Activated naive CD4-positive, alpha-beta T cell treated with Interleukin-2 at 50 U/mL for 16 hours (primary cell): Measurements from ENCODE around the gene NVL.
"Not testable (repeated sequence)": the region's sequence is repeated elsewhere in the genome, so short reads cannot be mapped to it uniquely, and the experiment has no call there.

Source experiments
- DNase-seq: peaks from one replicate; pipeline ENCODE4 v3.0.0-alpha.2; 2020

Gene NVL

DNA sequence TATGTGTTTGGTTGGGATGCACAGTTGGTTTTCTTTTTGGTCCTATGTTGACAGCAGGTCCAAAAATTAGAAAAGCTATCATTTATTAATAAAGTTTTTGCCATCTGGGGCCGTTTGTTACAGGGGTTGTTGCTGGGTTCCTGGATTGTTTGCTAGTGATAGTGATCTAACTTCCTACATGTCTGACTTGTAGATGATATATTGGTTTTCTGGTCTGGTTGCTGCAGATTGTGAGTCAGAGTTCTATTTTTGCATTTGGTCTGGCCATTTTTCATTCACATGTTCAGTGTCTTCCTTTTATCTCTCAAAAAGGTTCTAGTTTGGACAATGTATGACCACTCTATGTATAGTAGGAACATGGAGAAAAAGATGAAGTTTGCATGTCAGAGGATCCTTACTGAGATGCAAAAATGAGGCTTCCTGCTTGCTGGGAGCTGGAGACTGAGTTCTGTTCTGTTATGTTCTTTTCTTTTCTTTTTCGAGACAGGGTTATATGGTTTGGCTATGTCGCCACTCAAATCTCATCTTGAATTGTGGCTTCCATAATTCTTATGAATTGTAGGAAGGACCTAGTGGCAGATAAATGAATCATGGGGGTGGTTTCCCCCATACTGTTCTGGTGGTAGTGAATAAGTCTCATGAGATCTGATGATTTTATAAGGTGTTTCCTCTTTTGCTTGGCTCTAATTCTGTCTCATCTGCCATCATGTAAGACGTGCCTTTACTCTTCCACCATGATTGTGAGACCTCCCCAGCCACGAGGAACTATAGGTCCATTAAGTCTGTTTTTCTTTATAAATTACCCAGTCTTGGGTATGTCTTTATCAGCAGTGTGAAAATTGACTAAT, 4.2 kb upstream of the NVL start:
- DNase-seq: no peak

DNA sequence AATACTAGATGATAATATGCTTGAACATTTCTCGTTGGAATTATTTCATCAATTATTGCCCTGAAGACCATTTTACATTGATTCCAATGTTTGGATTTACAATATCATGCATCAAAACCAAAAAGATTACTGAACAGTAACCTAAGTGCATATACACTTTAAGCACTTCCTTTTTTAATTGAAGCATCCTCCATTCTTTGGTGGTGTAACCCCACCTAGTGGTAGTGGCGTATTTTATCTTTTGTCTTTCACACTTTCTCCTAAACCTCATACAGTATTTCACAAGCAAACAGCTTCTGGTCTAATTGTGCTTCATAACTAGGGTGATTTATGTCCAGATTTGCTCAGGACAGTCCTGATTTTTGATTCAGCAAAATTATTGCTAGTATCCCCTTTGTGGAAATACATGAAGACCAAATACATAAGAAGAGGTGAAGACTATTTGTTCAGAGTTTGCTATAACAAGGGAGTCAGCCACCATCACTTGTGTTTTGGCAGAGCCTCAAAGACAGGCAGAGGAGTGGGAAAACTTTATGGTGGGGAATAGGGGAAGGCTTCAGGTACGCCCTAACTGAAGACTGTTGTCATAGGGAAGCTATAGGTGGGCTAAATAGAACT, 3.4 kb upstream of the NVL start:
- DNase-seq: no peak

DNA sequence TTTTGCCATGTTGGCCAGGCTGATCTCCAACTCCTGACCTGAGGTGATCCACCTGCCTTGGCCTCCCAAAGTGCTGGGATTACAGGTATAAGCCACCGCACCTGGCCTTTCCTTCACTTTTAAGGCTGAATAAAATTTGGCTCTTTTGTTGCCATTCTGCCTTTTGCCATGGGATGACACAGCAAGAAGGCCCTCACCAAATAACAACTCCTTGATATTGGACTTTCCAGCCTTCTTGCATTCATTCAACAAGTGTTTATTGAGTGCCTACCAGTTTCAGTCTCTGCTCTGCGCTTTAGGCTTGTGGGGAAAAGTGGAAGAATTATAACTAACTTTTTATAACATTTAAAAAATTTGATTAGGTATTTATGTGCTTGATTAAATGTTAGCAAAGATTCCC, 1.9 kb upstream of the NVL start:
- no peak for DNase-seq

DNA sequence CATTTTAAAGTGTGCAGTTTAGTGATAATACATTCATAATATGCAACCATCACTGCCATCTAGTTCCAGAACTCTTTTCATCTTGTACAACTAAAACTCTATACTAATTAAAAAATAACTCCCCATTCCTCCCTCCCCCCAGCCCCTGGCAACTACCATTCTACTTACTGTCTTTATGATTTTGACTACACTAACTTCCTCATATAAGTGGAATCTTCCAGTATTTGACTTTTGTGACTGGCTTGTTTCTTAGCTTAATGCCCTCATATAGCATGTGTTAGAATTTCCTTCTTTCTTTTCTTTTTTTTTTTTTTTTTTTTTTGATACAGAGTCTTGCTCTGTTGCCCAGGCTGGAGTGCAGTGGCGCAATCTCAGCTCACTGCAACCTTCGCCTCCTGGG, 1.4 kb upstream of the NVL start:
- DNase-seq: no peak

DNA sequence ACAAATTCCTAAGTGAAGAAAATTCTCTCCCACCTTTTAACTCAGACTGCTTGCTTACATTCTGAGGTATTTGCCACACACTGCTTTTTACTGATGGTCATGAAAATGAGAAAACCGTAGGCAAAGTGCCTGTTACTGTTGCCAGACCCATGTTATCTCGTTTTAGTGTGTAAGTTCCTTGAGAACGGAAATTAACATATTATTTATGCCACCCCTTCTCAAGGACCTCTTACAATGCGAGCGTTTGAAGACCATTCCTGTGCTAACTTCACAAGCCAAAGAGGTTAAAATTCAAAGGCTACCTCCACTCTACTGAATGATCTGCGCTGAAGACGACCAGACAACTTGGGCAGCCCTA, 509 bp downstream of the NVL start:
- DNase-seq: no peak

DNA sequence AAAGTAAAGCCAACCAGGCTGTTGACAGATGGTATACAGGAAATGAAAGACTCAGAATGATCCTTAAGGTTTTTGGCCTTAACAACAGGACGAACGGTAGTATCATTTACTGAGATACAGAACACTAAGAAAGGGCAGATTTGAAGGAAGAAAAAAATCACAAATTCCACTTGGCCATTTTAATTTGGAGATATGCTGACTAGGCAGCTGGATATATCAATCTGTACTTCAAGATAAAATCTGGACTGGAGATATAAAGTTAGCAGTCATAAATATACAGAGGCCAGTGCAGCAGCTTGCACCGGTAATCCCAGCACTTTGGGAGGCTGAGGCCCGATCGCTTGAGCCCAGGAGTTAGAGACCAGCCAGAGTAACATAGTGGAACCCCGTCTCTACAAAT, 1.3 kb downstream of the NVL start:
- no peak for DNase-seq

DNA sequence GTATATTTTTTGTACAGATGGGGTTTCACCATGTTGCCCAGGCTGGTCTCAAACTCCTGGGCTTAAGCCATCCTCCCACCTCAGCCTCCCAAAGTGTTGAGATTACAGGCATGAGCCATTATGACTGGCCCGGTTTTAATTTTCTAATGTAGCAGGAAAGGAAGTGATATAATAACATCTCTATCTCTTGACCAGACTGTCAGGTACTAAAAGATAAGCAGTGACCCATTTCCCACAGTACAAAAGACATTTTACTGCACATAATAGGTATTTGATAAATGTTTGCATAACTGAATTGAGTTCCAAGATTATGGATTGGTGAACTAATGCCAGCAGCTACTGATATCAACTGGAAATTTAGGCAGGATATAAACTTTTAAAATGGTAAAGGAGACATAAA, 4.0 kb downstream of the NVL start:
- no peak for DNase-seq

DNA sequence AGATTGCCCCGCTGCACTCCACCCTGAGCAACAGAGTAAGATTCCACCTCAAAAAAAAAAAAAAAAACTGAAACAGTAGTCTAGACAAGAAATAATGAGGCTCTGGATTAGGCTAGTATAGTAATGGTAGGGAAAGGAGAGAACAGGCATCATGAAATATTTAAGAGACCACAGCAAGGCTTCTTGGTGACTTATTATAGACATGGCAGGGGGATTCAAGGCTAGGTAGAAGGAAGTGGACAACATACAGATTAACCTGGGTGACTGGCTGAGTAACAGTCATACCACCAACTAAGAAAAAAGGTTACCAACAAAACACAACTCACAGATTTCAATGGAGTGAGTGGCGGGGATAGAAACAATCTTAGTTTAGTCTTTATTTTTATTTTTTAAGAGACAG, 8.3 kb downstream of the NVL start:
- no peak for DNase-seq

DNA sequence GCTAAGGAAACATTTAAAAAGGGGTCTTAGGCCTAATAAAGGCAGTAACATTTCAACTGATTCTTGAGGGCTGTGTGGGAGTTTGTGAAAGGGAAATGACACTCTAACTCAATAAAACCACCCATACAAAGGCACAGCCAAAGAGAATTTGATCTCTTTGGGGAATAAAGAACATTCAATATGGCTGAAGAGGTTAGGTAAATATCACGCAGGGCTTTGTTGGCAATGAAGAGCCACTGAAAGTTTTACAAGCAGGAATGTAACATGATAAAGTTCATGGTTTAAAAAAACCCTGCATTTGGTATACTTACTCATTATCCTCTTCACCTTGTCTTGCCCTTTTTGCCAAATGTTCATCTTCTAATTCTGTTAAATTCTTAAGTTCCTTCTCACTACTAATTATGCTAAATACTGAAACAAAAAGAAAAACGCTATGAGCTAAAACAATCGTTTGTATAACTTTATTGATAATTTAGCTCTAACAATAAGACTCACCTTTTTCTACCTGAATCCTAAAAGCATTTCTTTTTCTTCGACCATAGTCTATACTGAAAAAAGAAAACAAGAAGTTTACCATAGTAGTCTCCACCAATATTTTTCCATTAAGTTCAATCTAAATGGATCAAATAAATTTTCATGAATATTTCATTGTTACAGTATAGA, 12.5 kb downstream of the NVL start:
- DNase-seq: no peak

DNA sequence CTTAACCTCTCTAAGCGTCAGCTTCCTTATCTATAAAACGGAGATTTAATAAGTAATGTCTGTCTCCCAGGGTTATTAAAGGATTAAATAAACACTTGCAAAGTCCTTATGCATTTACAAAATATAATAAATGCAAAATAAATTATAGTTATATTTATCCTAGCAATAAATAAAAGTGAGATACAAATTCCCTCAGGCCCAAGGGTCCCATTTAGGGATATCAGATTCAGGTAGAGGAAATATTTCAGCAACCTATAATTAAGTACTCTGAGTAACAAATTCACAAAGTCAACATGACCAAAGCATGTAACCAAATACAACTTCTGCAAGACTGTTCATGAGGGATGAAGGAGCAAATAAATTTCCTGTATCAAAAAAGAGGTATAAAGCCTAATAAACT, 17.9 kb downstream of the NVL start:
- DNase-seq: no peak

DNA sequence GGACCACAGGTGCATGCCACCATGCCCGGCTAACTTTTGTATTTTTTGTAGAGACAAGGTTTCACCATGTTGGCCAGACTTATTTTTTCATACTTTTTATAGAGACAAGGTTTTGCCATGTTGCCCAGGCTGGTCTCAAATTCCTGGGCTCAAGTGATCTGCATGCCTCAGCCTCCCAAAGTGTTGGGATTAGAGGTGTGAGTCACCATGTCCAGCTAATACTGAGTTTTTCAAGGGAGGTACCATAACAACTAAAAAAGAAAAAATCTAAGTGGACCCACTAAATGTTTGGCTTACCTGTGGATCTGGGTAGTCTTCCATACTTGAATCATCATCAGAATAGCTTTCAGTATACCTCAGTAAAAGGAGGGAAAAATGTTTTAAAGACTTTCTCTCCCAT, 18.5 kb downstream of the NVL start:
- not testable (repeated sequence) for DNase-seq

DNA sequence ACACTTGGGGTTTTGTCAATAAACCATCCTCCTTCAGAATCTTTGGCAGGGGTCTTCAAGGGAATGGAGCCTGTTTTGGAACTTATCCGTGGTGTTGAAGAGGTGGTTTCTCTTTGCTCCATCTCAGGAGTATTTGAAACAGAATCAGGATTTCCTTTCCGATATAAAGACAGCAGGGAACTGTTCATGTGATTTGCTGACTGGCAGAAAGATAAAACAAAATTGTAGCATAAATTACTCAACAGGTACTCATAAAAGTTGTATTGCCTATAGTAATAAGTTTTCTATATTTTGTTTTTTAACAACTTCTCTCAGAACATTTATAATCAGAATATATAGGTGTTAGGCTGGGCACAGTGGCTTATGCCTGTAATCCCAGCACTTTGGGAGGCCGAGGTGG, 21.9 kb downstream of the NVL start:
- no peak for DNase-seq

DNA sequence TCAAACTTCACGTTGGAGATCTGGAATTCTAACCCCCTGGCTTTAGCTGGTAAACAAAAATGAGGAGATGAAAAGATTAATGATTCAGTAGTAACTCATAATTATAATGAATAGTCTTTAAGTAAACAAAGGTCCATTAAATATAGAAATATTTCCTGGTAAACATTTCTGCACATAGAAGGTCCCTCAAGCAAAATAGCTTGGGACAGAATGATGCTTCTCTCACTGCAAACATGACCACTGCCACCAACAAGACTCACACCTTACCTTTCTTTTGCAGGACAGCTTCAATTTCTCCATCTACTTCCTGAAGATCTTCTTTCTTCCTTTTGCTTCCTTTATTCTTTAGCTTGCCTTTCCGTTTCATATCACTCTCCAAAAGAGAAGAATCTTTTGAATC, 25.2 kb downstream of the NVL start:
- DNase-seq: no peak

DNA sequence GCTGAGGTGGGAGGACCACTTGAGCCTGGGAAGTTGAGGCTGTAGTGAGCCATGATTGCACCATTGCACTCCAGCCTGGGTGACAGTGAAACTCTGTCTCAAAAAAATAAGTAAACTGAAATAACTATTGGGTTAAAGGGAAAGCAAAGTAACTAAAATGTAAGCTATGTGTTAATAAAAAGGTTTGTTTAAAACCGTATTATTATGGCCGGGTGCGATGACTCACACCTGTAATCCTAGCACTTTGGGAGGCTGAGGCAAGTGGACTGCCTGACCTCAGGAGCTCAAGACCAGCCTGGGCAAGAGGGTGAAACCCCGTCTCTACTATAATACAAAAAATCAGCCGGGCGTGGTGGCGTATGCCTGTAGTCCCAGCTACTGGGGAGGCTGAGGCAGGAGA, 27.0 kb downstream of the NVL start:
- no peak for DNase-seq

DNA sequence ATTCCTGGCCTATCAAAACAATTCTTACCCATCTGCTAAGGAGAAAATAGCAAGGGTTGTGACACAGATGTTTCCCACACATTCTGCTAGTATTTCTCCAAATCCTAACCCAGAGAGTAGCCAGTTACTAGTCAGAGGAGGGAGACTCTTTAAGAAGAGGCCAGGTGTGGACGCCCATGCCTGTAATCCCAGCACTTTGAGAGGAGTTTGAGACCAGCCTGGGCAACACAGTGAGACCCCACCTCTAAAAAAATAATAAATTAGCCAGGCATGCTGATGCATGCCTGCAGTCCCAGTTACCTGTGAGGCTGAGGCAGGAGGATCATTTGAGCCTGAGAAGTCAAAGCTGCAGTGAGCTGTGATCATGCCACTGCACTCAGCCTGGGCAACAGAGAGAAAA, 28.6 kb downstream of the NVL start:
- DNase-seq: no peak

DNA sequence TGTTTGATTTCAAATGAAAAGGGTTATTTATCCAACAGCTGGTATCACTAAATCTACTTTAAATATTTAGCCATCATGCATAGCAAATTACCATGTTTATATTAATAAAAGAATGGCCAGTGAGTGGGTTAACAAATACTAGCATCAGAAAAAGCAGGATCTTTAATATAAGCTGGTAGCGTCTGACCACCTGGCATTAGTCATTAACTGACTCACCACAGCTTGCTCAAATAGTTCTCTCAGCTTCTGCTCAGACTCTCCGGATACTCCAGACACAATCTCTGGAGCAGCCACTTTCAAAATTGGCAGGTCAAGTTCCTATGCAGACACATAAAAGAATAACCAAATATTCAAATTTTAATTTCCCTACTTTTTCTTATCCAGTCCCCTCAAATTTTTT, 29.6 kb downstream of the NVL start:
- DNase-seq: no peak

DNA sequence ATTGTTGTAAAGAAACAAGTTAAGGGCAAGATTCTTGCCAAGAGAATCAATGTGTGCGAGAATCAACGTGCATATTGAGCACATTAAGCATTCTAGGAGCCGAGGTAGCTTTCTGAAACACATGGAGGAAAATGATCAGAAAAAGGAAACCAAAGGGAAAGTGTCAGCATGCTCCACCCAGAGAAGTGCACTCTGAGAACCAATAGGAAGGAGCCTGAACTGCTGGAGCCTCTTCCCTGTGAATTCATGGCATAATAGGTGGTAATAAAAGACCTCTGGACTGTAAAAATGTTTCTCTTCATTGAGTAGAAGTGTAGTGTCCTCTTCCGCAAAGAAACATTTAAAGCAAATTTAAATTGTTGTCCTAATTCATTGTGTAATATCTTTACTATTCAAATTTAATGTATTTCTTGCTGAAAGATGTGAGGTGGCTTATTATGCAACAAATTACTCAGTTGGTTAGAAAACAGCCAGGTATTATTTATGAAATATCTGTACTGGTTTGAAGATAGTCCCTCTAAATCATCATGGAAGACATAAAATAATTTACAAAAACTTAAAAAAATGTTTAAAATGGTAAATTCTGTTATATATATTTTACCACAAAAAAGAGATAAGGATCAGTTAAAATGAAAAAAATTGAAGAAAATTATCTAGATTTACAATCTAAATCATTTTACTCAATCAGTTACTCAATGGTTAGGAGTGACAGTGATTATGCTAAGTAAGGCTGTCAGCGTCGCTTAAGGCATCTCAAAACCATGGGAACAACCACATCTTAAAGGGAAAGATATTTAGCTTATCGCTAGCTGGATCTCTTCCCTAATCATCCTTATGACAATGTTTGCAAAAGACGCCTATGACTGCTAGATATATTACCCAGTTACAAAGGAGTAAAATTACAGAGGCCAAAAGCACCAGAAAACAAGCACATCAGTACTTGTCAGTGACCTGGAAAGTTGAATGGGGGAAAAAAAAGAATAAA, 31.3 kb downstream of the NVL start:
- no peak for DNase-seq

DNA sequence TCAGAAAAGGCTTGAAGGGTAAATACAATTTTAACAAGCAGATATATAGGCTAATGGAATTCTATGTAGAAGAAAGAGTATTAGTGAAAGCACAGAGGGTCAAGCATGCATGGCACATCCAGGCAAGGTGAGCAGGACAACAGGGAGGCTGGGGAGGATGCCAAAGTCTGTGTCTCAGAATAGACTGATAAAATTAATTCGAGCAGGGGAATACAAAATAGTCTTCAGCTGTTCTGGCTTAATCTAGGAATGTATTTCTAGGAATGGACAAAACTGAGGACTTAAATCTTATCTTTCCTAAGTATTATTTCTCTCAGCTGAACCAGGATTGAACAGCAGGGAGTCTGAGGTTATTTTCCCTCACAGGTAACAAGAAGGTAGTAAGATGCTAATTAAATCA, 35.2 kb downstream of the NVL start:
- no peak for DNase-seq

DNA sequence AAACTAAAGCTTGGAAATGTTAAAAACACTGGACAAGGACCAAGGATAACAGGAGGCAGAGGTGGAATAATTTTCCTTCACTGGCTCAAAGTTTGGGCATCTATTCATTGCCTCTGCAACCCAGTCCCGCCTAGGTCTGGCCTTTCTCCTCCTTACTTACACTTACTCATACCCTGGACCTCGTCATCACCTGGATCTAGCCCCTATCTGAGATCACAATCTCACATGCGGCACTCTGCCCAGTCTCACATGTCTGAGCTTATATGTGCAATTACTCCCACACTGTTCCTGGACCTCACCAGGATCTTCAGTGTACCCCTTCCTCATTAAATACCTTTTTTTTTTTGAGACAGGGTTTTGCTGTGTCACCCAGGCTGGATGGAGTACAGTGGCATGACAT, 37.6 kb downstream of the NVL start:
- DNase-seq: no peak

DNA sequence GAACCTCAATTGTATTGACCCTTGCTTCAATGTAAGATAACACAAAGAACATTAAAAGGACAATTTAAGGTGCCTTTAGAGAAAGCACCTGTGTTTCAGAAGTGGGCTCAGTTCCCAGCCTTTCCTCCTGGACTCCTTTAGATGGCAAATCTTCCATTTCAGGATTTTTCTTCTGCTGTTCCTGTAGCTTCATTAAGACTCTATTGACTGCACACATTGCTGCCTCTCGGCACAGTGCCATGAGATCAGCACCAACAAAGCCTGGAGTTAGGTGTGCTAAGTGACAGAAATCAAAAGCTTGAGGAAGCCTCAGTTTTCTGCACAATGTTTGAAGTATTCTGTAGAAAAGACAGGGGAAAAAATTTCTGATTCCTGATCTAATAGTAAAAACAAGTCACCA, 40.6 kb downstream of the NVL start:
- DNase-seq: no peak

DNA sequence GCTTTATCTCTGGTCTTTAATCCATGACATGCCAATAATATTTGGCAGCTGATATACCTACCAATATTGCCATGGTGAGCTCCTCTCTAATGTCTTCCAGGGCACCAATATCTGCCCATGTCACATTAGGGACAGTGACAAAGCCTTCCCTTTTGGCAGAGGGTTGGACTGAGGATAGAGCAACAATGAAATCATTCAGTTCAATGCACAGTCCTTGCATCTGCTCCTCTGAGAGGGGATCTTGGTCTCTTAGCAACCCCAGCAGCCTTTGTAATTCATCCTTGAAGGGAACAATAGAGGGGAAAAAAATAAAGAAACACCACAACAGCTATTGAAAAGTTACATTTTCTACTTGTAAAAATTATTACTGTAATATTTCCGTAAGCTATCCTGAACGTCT, 42.3 kb downstream of the NVL start:
- DNase-seq: no peak

DNA sequence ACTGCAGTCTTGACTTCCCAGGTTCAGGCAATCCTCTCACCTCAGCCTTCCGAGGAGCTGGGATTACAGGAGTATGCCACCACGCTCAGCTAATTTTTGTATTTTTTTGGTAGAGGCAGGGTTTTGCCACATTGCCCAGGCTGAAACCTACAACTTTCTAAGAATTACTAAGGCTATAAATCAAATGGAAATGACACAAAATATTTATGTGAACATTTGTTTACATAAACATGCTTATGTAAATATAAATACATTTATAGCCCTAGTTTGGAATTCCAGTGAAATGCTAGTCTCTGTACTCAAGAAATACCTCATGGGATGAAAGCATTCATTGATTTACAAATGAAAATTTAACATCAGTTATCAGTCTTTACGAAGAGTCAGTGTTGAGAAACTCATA, 47.8 kb downstream of the NVL start:
- DNase-seq: no peak

DNA sequence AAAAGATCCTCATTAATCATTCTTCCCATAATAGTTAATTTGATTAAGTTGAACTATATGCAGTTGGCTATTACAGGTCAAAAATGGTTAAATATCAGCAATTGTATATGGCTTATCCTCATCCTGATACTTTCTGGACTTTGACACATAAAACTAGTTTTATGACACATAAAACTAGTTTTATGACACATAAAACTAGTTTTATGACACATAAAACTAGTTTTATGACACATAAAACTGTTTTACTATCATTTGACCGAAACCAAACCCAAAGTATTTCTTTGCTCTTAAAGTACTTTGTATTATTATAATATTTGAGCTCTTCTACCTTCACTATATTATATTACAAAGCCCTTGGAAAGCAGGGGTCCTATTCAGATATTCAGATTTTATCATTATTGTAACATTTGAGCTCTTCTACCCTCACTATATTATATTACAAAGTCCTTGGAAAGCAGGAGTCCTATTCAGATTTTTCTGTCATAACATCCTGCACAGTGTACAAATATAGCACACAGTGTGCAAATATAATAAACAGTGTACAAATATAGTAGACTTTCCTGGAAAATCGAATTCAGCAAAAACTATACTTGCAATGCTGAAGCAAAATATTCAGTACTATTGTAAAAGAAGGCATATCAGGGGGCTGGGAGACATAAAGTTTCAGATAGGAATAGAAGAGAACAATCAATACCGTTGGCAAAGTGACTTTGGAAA, 53.0 kb downstream of the NVL start:
- no peak for DNase-seq
